Measurements from ENCODE around the gene ZNF613.
"Not testable (repeated sequence)": the region's sequence is repeated elsewhere in the genome, so short reads cannot be mapped to it uniquely, and the experiment has no call there.

The ZNF613 gene

GRCh38 chr19:51944798-51945552, 17.7 kb downstream of the ZNF613 start:
- no peak for DNase-seq (ENCODE audit: low read depth in 2 of 2)

GRCh38 chr19:51946602-51947001, 19.3 kb downstream of the ZNF613 start:
- DNase-seq (ENCODE audit: low read depth in 2 of 2): no peak

- DNase-seq (ENCODE audit: low read depth in 2 of 2): no peak
These were observed 21.7 kb downstream of the ZNF613 start for GRCh38 chr19:51948975-51949374.

GRCh38 chr19:51957846-51958245, 30.6 kb downstream of the ZNF613 start:
- not testable (repeated sequence) for DNase-seq (ENCODE audit: low read depth in 2 of 2)

GRCh38 chr19:51959791-51960190, 32.5 kb downstream of the ZNF613 start:
- DNase-seq (ENCODE audit: low read depth in 2 of 2): no peak

DNA sequence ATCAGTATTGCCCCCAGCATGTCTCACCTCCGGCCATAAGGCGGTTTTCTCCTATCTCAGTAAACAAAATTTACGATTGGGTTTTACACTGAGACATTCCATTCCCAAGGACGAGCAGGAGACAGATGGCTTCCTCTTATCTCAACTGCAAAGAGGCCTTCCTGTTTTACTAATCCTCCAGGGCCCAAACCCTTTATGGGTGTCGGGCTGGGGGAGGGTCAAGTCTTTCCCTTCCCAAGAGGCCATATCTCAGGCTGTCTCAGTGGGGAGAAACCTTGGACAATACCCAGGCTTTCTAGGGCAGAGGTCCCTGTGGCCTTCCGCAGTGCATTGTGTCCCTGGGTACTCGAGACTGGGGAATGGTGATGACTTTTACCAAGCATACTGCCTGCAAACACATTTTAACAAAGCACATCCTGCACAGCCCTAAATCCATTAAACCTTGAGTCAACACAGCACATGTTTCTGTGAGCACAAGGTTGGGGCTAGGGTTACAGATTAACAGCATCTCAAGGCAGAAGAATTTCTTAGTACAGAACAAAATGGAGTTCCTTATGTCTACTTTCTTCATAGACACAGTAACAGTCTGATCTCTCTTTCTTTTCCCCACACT, 33.5 kb downstream of the ZNF613 start:
- not testable (repeated sequence) for DNase-seq (ENCODE audit: low read depth in 2 of 2)

DNA sequence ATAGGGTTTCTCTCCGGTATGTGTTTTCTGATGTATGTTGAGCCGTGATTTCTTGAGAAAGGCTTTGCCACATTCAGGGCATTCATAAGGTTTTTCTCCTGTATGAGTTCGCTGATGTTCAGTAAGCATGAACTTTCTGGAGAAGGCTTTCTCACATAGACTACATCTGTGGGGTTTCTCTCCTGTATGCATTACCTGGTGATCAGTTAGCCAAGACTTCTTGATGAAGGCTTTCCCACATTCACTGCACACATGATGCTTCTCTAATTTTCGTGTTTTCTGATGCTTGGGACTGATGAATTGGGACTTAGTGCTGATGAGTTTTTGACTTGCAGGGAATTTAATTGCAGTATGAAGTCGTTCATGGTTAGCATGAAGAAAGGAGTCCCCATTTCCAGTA, 38.3 kb downstream of the ZNF613 start:
- no peak for DNase-seq (ENCODE audit: low read depth in 2 of 2)

DNA sequence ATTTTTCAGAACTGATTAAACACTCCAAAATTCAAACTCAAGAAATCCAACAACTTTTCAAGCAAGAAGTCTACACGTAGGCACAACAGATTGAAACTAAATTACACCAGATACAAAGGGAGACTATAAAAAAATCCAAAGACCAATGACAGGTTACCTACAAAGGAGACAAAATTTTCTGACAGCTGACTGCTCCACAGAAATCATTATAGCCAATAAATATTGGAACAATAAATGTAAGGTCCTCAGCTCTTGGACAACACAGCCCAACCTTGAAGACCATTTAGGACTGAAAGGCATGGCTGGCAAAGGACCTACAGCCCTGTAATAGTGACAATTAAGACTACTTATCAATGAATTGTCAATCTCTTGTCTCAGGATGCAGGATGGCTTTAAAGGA, 43.4 kb downstream of the ZNF613 start:
- no peak for DNase-seq (ENCODE audit: low read depth in 2 of 2)

DNA sequence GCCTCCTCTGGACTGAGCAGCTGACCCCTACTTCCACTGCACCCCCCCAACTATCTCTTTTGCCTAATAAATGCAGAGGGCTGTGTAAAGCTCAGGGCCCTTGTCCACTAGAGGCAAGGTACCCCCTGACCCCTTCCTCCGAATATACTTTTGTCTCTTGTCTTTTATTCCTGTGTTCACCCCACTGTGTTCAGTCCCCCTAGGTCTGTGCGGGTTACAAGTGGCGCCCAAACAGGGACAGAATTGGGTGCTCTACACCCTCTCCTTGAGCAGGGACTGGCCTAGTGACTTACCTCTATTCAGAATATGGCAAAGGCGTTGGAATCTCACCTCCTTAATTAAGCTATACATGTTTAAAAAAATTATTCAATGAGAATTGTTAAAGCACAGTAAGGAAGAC, 44.4 kb downstream of the ZNF613 start:
- DNase-seq (ENCODE audit: low read depth in 2 of 2): no peak

DNA sequence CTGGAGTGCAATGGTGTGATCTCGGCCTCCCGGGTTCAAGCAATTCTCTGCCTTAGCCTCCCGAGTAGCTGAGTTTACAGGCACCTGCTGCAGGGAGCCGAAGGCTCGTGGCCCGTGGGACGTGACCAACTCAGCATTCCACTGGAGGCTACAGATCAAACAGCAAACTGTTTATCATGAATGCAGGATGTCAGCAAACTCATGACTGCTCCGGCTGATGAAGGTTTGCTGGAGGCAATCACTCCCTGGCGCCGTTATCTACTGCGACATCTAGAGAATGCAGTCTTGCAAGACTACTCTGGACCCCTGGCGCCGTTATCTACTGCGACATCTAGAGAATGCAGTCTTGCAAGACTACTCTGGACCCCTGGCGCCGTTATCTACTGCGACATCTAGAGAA, 48.5 kb downstream of the ZNF613 start:
- DNase-seq (ENCODE audit: low read depth in 2 of 2): not testable (repeated sequence)

DNA sequence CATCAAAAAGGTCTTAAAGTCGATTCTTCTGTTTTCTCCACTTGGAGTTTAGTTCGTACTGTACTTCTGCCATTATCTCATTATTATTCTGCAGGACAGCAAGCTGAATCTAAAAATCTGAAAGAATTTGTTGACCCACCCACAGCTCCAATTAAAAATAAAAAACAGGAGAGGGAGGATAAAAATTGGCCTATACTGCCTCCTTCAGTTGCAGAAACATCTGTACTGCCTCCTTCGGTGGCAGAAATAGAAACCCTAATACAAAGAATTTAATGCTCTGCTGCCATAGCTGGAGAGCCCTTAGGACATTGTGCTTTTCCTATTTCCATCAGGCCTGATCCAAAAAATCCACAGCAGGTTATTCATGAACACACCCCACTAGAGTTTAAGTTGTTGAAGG, 49.6 kb downstream of the ZNF613 start:
- DNase-seq (ENCODE audit: low read depth in 2 of 2): no peak

DNA sequence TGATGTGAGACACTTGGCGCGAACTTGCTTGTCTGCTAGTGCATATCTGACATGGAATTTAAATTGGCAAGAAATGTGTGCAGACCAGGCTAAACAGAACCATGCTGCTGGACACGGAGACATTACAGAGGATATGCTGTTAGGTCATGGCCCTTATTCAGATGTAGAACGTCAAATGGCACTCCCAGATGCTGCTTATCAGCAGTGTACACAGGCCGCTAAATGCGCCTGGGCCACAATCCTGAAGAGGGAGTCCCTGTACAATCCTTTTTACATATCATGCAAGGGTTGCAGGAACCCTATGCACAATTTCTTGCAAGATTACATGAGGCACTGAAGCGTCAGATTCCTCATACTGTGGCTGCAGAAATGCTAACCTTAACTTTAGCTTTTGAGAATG, 50.1 kb downstream of the ZNF613 start:
- no peak for DNase-seq (ENCODE audit: low read depth in 2 of 2)

- no peak for DNase-seq (ENCODE audit: low read depth in 2 of 2)
These were observed 51.6 kb downstream of the ZNF613 start for GRCh38 chr19:51978882-51979281.

- no peak for DNase-seq (ENCODE audit: low read depth in 2 of 2)
These were observed 53.0 kb downstream of the ZNF613 start for GRCh38 chr19:51980116-51980736.

DNA sequence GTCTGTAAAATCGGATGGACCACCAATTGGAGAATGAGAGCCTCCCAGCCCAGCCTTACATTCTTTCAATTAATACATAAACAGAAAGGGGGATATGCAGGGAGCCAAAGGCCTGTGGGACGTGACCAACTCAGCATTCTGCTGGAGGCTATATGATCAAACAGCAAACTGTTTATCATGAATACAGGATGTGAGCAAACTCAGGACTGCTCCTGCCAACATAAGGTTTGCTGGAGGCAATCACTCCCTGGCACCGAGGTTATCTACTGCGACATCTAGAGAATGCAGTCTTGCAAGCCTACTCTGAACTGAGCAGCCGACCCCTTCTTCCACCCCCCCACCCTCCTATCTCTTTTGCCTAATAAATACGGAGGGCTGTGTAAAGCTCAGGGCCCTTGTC, 53.7 kb downstream of the ZNF613 start:
- not testable (repeated sequence) for DNase-seq (ENCODE audit: low read depth in 2 of 2)

DNA sequence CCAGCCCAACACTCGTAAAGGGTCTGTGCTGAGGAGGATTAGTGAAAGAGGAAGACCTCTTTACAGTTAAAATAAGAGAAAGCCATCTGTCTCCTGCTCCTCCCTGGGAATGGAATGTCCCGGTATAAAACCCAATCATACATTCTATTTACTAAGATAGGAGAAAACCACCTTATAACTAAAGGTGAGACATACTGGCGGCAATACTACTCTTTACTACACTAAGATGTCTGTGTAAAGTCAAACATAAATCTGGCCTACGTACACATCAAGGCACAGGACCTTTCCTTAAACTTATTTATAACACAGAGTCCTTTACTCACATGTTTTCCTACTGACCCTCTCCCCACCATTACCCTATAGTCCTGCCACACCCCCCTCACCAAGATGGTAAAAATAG, 56.1 kb downstream of the ZNF613 start:
- DNase-seq (ENCODE audit: low read depth in 2 of 2): no peak

DNA sequence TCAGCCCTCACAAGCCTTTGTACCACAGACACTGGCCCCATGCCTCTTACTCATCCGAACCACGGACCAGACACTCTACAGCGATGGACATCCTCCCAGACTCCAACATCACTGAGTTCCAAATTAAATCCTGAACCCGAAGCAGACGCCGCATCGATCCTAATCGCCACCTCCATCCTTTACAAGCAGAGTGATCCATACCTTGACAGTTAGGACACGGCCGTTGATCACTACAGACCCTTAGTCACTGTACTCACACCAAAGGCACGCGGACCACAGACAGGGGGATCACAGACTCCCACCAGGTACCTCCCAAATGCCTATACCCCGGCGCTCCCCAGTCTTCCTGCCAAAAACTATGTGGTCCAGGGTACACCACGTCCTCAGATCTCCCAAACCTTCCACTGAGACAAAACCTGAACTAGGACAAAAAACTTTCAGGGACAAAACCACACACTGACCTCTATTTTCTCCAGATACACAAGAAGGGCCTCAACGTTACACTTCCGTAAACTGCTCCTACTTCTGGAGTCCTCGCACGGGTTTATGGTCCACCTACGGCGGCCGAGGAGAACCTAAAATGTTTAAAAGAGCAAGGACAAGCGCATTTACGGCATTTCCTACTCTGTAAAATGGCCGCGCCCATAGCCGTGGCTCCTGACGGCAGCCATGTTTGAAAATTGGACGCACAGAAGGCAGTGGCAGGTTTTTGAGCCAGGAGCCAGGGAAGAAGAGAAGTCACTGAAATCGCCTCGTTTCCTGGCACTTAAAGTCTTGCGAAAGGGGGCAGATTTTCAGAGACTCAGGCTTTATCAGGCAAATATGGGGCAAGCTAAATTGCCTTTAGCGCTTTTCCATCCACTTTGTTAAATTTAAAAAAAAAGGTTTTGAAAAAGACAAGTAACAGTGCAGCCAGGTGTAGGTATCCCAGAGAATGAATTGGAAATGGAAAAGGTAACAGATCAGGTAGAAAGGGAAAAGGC, 59.3 kb downstream of the ZNF613 start, which contains the start of gene ZNF350:
ZNF350 (minus strand) TSS at position 532 of the 983 bp plus-strand sequence. CDS start 12,480 bp downstream, outside the sequence.
- DNase-seq (ENCODE audit: low read depth in 2 of 2): peak; percentile 68 to 82

DNA sequence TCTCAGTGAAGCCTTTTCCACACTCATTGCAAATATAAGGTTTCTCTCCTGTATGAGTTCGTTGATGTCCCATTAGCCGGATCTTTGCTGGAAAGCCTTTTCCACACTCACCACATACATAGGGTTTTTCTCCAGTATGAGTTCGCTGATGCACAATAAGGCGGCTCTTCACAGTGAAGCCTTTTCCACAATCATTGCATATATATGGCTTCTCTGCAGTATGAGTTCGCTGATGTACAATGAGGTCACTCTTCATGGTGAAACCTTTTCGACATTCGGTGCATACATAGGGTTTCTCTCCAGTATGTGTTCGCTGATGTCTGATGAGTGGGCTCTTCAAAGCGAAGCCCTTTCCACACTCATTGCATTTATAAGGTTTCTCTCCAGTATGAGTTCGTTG, 66.2 kb downstream of the ZNF613 start:
- no peak for DNase-seq (ENCODE audit: low read depth in 2 of 2)

DNA sequence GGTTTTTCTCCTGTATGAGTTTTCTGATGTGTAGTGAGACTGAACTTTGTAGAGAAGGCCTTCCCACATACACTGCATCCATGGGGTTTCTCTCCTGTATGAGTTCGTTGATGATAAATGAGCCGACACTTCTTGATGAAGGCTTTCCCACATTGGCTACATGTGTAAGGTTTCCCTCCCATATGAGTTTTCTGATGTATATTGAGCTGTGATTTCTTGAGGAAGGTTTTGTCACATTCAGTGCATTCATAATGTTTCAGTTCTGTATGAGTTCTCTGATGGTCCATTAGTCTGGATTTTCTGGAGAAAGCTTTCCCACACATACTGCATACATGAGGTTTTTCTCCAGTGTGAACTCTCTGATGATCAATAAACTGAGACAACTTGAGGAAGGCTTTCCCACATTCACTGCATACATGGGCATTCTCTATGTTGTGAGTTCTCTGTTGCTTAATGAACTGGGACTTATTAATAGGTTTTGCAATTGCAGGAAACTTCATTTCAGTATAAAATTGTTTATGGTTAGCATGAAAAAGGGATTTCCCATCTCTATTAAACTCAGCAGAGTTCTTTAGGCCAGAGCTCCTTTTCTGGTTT, 66.9 kb downstream of the ZNF613 start:
- no peak for DNase-seq (ENCODE audit: low read depth in 2 of 2)
